Stimulated activated CD8-positive, alpha-beta memory T cell treated with anti-CD3 and anti-CD28 coated beads, Interleukin-7, amount 100 ng/mL, for 4 hours (primary cell): ENCODE results near the gene GLIS1.

Experiments used
- DNase-seq, 2 donors: peaks; one replicate each; pipeline ENCODE4 v3.0.0-alpha.2; 2020; ENCODE audit warnings: low read depth in 2 of 2

The GLIS1 gene

DNA sequence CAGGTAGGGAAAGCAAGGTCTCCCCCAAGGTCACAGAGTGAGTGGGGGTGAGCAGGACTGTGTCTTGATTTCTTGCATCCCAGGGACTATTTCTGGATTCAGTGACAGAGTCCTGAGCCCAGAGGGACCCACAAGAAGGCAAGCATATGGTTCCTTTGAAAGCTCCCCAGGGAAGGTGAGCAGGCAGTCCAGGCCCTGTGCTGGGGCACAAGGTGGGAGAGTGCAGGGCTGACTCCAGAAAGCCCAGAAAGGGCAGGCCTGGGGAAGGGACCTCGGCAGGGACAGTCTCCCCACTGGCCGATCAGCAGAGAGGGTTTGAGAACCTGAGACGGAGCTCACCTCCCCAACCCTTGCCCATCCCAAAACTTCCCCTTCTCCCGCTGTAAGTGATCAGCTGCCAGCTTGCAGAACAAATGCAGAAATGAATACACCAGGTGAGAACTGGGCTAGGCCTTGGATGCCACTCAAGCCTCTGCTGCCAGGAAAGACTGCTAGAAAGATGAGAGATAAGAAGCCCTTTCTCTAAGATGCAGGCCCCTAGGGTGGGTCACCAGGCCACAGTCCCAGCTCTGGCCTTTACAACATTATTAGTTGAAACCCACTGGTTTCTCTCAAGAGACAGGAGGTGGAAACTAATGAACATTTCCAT, 121.0 kb downstream of the GLIS1 start:
- DNase-seq: no peak

DNA sequence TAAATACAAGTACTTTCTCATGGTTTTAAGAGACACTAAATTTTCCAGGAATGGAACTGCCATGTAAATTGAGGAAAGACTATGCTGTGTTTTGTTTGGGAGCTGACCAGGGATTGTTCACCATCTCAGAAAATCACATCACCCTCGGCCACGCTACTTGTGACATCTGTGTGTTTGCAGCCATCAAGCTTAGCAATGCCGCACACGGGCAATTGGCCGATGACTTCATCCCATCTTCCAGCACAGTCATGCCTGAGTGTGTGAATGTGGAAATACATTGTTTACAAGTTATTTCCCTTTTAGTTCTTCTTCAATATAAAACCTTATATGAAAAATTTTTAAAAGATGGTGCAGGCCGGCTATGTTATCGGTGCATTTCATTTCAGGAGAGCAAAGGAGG, 121.6 kb downstream of the GLIS1 start:
- no peak for DNase-seq

DNA sequence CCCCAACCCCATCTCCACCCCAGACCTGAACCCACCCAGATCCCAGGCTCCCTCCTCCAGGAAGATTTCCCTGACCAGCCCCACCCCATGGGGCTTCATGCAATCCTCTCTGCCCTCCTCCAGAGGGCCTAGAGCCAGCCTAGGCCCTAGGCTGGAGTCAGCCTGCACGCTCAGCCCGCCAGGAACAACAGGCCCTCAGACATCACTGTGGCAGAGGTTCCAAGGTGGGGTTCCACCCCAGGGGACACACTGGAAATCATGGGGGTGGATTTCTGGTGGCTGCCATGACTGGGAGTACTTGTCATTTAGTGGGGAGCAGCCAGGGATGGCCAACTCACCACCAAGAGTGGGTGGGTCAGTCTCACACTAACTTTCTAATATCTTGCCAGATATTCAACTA, 122.0 kb downstream of the GLIS1 start:
- DNase-seq: no peak

DNA sequence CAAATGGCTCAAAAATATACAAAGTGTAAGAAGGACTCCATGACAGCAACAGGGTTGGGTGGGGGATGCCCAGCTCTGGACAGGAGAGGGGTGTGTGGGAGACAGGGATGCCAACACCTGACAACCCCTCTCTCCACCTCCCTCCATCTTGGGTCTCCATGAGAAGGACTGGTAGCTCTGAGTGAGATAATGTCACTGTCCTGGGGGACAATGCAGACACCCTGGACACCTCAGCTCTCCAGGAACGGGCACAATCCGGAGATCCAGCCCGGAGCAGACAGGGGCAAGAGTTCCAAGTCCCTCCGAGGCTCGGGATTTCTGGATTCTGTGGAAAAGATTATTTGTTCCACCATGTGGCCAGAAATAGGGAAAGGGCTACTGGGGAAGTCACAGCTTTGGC, 122.5 kb downstream of the GLIS1 start:
- no peak for DNase-seq

DNA sequence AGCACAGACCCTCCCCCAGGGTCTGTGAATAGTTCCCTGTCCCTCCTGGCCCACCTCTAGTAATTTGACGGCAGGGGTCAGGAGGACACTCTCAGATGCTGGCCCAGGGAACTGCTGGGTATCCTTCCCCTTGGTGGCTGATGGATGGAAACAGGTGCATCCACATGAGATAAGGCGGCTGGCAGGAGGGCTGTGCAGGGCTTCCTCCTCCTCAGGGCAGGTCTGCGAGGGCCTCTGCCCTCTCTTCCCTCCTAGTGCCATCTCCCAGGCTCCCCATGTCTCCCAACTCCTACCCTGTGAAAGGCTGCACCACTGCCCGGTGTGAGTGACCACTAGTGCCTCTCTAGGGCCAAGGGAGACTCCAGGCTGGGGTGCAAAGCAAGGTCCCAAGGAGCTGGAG, 123.9 kb downstream of the GLIS1 start:
- DNase-seq: no peak

DNA sequence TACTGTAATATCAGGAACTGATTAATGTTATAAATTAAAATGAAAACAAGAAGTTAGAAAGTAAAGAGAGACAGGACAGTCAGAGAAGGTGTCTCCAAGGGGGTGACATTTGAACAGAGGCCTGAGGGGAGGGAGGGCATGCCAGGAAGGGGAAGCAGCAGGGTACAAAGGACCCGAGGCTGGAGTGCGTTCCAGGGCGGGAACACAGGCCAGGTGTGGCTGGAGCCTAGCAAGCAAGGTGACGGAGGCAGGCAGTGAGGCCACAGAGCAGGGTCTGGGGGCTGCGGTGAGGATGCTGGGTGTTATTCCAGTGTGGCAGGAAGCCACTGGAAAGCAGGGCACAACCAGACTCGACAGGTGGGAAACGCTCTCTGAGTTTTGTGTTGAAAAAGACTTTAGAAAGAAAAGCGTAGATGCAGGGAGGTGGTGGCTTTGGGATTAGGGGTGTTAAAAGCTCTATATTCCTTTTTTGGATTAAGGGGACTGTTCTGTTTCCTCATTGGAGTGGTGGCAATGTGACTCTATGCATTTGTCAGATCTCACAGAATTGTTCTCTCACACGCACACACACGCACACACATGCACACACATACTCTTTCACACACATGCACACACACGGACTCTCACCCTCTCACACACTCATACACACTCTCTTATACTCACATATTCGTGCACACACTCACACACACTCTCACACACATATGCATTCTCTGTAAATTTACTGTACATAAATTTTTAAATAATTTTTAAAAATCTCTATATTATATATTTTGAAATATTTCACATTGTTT, 124.5 kb downstream of the GLIS1 start:
- no peak for DNase-seq

DNA sequence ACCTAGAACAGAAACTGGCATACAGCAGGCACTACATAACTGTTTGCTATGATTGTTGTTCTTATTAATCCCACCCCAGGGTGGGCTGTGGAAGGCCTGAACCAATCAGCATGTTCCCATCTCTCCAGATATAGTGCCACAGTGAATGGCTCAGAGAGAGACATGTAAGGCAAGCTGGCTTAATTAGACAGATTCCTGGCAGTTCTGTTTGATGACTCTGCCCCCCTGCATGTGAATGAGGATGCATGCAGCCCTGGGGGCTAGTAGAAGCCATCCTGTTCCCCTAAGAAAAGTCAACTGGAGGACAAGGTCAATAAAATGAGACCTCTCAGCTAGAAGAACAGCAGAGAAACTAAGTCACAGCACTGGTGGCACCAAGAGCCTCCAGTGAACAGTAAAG, 130.3 kb downstream of the GLIS1 start:
- DNase-seq: no peak

DNA sequence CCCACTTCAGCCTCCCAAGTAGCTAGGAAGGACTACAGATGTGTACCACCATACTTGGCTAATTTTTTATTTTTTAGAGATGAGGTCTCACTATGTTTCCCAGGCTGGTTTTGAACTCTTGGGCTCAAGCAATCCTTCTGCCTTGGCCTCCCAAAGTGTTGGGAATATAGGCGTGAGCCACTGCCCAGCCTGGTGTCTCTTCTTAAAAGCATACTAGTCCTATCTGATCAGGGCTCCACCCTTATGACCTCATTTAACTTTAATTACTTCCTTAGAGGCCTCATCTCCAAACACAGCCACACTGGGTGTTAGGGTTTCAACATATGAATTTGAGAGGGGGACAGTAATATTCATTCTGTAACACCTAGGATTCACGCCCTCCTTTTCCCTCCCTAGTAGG, 130.9 kb downstream of the GLIS1 start:
- DNase-seq: no peak

DNA sequence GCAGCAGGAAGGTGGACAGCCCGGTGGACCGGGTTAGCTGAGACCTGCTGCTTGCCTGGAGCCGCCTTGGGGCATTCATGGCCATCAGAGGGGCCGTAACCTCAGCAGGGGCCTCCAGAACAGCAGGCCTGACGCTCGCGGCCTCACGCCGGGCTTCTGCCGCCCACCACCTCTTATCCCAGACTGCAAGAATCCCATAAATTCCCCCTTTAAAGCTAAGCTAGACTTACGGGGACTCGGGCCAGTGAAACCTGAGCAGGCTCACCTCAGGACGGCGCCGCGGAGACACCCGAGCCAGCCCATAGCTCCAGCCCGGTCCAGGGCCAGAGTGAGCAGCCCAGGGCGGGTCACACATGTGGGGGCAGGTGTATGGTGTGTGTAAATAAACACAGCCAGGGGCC, 132.3 kb downstream of the GLIS1 start:
- no peak for DNase-seq

DNA sequence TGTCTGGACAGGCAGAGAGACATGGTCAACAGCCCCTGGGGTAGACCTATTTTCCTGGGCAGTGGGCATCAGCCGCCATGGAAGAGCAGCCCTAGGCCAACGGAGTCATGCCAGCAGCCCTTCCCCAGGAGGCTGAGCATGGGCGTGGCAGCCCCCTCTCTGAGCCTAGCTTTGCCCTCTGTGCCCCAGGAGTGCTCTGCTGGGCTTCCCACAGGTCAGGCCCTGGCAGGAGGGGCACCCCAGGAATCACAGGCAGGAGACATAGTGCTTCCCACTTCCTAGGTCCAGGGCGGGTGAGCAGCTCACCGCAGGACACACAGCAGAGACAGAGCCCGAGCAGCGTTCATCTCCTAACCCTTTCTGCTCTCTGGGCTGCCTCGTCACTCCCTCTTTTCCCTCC, 132.8 kb downstream of the GLIS1 start:
- no peak for DNase-seq

DNA sequence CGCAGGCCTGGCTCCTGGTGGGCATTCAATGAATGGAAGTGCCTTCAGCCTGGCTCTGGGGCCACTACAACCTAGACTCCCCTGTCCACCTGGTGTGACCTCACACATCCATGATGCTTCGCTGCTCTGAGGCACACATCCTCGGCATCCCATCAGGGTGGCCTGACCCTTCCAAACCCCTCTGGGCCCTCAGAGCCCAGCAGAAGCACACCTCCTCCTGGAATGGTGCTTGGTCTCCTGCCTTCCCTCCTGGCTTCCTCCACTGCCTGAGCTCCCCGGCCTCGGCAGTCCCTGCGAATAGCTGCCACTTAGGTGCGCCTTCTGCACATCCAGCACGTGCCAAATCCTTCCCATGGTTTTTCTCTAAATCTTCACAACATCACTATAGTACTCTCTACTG, 133.8 kb downstream of the GLIS1 start:
- no peak for DNase-seq

DNA sequence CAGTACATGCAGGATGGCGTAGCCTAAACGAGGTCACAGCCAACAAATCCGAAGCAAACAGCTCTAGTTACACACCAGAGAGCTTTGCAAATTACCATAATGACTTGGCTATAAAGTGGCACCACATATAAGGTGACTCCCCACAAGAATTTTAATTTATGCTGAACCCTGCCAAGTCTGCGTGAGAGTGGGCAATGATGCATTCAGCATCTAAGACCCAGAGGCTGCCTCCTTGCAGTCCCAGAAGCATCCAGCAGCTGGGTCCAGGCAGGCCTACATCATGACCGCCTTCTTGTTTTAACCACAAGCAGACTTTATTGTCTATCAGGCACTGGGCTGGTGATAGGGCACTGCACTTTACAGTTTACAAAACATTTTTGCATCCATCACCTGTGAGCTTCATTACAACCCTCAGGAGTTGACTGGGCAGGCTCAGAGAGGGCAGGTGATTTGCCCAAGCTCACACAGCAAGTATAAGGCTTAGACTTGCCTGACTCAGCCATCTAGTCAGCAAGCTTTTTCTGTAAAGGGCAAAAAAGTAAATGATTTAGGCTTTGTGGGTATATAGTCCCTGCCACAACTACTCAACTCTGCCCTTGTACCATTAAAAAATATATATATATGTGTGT, 134.6 kb downstream of the GLIS1 start:
- DNase-seq: no peak

DNA sequence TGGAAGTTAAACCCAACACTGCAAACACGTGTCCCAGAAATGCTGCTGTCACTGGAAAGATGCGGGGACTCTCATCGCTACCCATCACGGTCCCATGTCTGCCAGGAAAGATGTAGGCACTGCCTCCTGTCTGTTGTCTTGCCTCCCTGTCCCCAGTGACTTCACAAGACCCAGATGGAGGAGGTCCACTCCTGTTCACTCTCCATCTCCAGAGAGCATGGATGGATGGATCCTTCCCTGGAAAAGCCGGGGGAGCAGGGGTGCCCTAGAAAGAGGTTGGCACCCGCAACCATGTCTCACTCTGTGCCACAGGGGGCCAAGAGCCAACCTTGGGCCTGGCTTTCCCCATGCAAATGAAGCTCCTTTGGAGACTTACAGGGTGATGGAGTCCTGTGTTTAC, 135.5 kb downstream of the GLIS1 start:
- no peak for DNase-seq

DNA sequence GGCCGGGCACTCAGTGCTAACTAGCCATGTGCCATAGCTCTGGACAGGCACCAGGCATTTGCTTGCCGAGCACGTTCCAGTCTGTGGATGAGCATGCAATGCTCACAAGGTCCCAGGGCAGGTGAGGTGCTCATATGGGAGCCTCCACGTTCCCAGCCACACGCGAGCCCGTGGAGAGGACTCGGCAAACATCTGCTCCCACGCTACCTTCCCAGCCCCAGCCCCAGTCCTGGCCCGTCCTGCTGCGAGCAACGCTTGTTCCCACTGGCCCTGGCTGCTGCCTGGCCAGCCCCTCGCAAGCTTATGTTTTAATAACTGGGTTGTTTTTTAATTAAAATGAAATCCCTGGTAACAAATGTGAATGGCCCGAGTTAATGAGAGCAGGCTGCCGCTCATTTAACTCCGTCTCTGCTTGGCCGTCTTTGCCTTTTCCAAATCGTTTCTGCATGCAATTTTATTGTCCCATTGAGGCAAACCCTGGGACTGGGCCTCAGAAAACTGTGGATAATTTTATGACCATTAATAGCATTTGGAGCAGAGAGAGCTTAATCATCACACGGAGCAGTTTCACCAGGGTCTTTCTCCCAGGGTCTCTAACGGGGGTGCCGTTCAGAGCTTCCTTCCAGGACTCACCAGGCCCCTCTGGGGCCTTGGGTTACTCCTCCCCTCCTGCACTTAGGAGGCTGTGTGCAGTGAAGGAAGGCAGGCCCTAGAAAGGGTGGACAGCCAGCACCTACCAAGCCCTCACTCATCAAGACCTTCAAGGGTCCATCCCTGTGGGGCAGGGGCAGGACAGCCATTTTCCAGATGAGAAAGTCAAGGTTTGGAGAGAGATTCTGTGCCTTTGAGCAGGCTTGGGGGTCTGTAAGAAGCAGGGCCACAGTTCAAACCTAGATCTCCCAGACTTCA, 136.8 kb downstream of the GLIS1 start:
- DNase-seq: no peak

DNA sequence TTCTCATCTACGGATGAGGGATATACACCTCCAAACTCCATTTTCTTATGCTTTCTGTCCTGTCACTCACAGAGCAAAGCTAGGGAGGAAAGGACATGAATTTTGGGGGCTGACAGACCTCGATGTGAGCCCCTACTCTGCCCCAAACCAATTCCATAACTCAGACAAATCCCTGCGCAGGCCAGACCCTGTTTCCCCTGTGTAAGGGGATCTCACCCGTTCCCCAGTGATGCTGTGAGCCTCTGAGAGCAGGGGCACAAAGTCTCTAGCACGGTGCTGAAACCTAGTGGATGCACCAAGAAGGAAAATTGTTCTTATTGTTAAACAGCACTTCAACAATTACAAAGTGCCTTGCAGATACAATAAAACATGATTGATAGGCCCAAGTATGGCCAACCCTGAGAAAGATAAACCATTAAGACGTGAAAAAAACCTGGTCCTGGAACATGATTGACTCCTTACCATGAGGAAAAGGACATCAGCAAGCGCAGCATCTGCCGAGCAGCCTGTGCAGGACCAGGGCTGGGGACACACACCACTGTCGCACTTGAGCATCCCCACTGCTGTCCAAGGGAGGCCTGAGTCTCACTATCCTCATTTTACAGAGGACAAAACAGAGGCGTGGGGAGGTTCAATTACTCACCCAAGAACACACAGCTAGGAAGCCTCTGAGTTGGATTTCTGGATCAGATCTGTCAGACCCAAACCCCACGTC, 137.8 kb downstream of the GLIS1 start:
- no peak for DNase-seq

DNA sequence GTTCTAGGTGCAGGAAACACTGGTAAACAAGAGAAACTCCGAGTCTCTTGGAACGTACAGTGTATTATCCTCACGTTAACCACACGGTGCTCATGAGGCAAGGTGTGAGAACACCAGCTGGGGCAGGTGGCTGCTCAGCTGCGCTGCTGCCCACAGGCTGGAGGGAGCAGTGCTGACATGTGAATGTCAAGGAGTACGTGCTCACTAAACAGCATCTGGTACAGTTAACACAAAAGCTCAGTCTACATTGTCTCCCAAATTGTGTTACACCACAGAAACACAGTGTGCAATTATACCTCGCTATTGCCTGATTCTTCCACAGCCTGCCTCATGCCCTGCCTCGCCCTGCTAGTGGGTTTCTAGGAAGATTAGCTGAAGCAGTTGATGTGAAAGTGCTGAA, 138.4 kb downstream of the GLIS1 start:
- peak in 1 of 2 donors; percentile 8 for DNase-seq

DNA sequence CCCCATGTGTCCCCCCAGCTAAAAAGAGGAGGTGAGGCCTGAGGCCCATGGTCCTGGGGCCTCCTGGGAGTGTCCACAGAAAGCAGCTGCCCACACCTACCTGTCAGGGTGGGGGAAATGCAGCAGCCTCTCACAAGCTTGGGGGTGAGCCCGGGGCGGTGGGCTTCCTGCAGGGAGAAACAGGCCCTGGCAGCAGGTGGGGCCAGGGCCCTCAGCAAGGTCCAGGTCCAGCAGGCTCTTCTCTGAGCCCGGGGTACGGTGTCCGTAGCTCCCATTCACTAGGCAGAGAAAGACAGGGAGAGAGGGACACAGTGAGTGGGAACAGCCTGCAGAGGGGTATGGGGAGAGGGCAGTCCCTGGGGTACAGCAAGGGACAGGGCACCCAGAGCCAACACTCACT, 139.0 kb downstream of the GLIS1 start:
- no peak for DNase-seq

DNA sequence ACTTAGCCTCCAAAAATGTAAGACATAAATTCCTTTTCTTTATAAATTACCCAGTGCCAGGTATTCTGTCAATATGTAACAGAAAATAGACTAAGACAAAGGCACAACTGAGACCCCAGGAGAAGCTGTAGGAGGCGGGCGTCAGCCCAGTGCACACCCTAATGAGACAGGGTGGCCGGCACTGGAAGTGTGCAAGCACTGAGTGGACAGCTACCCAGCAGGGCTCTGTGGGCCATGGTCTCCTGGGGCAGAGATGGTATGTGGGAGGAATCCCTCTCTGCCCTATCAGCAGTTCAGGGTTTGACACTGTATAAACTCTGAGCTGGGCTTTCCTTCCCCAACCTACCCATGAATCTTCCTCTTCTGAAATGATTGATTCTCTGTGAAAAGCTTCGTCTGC, 139.5 kb downstream of the GLIS1 start:
- no peak for DNase-seq

DNA sequence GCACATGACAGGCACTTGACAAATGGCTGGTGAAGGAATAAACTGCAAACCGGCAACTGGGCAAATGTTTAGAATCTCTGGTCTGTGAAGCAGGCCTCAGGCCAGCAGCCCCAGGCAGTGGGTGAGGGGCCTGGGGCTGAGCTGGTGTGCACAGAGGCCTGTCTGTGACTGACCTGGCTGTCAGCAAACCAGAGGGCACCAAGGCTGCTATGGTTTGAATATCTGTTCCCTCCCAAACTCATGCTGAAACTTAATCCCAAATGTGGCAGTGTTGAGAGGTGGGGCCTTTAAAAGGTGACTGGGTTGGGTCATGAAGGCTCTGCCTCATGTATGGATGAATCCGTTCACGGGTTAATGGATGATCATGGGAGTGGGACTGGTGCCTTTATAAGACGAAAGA, 140.0 kb downstream of the GLIS1 start:
- no peak for DNase-seq

DNA sequence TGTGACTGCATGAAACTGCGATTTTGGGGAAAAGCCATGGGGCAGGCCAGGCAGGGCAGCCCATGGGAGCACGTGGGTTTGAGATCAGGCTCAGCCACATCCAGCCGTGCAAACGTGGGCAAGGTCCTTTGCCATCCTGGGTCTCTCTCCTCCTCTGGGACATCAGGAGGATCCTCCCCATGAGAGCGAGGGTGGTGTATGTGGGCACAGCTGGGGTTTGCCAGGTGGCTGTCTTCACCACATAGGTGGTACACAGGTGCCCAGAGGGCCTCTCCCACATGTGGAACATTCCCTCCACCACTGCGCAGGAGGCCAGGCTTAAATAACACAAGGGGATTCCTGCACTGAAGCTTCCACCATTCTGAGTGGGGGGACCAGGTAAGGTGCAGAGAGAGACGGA, 143.1 kb downstream of the GLIS1 start:
- DNase-seq: no peak

DNA sequence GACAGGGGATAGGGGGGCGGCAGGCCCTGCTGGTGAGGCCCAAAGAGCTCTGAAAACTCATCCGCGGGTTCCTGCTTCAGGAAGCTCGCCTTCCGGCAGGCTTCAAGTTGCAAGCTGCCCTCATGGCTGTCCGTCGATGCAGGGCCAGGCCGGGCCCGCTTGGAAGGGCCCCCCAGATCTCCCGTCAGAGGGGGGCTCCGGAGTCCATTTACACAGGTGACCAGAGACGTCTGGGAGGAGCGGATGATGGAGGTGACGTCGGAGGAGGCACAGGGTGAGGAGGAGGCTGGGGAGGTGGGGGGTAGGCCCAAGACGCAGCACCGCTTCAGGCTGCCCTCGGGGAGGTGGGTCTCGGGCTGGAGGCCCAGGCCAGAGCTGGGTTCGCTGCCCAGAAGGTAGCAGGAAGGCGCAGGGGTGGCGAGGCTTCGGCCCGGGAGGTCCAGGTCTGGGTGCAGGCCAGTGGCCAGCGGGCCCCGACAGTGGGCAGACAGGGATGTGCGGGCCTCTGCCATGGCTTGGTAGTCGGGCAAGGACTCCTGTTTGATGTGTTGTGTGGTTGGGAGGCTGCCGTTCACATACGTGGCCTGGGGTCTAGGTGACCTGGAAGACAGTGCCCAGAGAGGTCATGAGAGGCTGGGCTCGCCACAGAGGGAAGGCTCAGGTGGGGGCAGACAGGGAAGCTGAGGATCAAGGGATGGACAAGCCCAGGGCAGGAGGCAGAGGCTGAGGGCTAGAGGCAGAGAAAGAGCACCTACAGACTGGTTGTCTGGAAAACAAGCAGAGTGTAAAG, 144.4 kb downstream of the GLIS1 start:
- no peak for DNase-seq
